Breast epithelium (tissue), 3 donors: Measurements from ENCODE around the gene FIZ1.

ENCODE experiments used
- POLR2A ChIP-seq: fragments of 450-650 bp; IDR thresholded peaks from one replicate; pipeline ENCODE4 v1.6.1; 2016; ENCODE audit warnings: antibody characterized with exemption, mild to moderate bottlenecking, moderate library complexity
- TF ChIP-seq, protein P1 (sequence below), 3 donors: fragments of 450-650 bp; IDR thresholded peaks; one replicate each; pipeline ENCODE4 v1.5.1; 2016 to 2017; ENCODE audit warnings: antibody characterized with exemption in 3 of 3, mild to moderate bottlenecking in 3 of 3, moderate library complexity in 3 of 3

- TF ChIP-seq POLR2A: no peak
- TF ChIP-seq, protein P1, sequence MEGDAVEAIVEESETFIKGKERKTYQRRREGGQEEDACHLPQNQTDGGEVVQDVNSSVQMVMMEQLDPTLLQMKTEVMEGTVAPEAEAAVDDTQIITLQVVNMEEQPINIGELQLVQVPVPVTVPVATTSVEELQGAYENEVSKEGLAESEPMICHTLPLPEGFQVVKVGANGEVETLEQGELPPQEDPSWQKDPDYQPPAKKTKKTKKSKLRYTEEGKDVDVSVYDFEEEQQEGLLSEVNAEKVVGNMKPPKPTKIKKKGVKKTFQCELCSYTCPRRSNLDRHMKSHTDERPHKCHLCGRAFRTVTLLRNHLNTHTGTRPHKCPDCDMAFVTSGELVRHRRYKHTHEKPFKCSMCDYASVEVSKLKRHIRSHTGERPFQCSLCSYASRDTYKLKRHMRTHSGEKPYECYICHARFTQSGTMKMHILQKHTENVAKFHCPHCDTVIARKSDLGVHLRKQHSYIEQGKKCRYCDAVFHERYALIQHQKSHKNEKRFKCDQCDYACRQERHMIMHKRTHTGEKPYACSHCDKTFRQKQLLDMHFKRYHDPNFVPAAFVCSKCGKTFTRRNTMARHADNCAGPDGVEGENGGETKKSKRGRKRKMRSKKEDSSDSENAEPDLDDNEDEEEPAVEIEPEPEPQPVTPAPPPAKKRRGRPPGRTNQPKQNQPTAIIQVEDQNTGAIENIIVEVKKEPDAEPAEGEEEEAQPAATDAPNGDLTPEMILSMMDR (IDR thresholded peaks at IDR 0.05): no peak
These were observed 6.1 kb downstream of the FIZ1 start for GRCh38 chr19:55593096-55593772.
